ENCODE data around the gene TMC2. TPM values are rescaled to one million over a fixed set of nuclear protein-coding genes. Genes with fewer than 3 reads are reported as not detected.

The TMC2 gene
- total RNA-seq, 6 donors from 2014 or later = 0.22 to 0.57 (median 0.41) TPM; not detected in 2

- WGBS, 2 donors = 69 to 77% methylated on average over 9 of the region's 9 CpGs
- Histone ChIP-seq H3K27me3 (no peaks in the 10 kb centered on the region), H3K27ac (no peak overlapping the region), H3K4me3 (no peak overlapping the region), H3K9me3 (peaks cover 9 to 17% (median 11%) of the 10 kb centered on the region in 4 donors), H3K36me3 (no peaks in the 10 kb centered on the region), H3K4me1 (no peaks in the 10 kb centered on the region)
- DNase-seq (no peak), ATAC-seq (ENCODE audit: low FRiP score in 2 of 2) (no peak)
- TF ChIP-seq POLR2A (IDR thresholded peaks at IDR 0.05) (no peak), CTCF (IDR thresholded peaks at IDR 0.05) (no peak), EP300 (IDR thresholded peaks at IDR 0.05) (no peak), POLR2AphosphoS5 (IDR thresholded peaks at IDR 0.05) (no peak)
Measured at GRCh38 chr20:2602046-2602735, 65.8 kb downstream of the TMC2 start.

- H3K27ac ChIP-seq = no peak overlapping the region
Measured at GRCh38 chr20:2602746-2603145, 66.4 kb downstream of the TMC2 start.

GRCh38 chr20:2603816-2604505 is 67.6 kb downstream of the TMC2 start:
- H3K27ac ChIP-seq = no peak overlapping the region
- H3K4me3 ChIP-seq = no peak overlapping the region
- ATAC-seq (ENCODE audit: low FRiP score in 2 of 2) (no peak), DNase-seq (no peak)
- TF ChIP-seq POLR2AphosphoS5 (IDR thresholded peaks at IDR 0.05) (no peak), EP300 (IDR thresholded peaks at IDR 0.05) (no peak), POLR2A (IDR thresholded peaks at IDR 0.05) (no peak), CTCF (IDR thresholded peaks at IDR 0.05) (no peak)
- no peaks in the 10 kb centered on the region for H3K4me1 ChIP-seq
- peaks cover 9 to 23% (median 13%) of the 10 kb centered on the region in 4 donors for H3K9me3 ChIP-seq
- no peaks in the 10 kb centered on the region for H3K36me3 ChIP-seq
- H3K27me3 ChIP-seq = no peaks in the 10 kb centered on the region
- 72 to 74% methylated on average over 7 of the region's 7 CpGs for WGBS, 2 donors

More at GRCh38 chr20:2602746-2603145, 66.4 kb downstream of the TMC2 start:
- ATAC-seq (ENCODE audit: low FRiP score in 2 of 2) = no peak
- no peak for TF ChIP-seq POLR2A (IDR thresholded peaks at IDR 0.05)
- no peaks in the 10 kb centered on the region for H3K4me1 ChIP-seq
- DNase-seq = no peak
- peaks cover 9 to 23% (median 13%) of the 10 kb centered on the region in 4 donors for H3K9me3 ChIP-seq
- H3K27me3 ChIP-seq = no peaks in the 10 kb centered on the region
- no peaks in the 10 kb centered on the region for H3K36me3 ChIP-seq
- H3K4me3 ChIP-seq = no peak overlapping the region
- 79 to 86% methylated on average over 4 of the region's 4 CpGs for WGBS, 2 donors

GRCh38 chr20:2604506-2604835 is 68.1 kb downstream of the TMC2 start:
- DNase-seq (no peak), ATAC-seq (ENCODE audit: low FRiP score in 2 of 2) (no peak)
- TF ChIP-seq POLR2A (IDR thresholded peaks at IDR 0.05) (no peak), EP300 (IDR thresholded peaks at IDR 0.05) (no peak), CTCF (IDR thresholded peaks at IDR 0.05) (no peak), POLR2AphosphoS5 (IDR thresholded peaks at IDR 0.05) (no peak)
- Histone ChIP-seq H3K4me1 (no peaks in the 10 kb centered on the region), H3K9me3 (peaks cover 9 to 23% (median 13%) of the 10 kb centered on the region in 4 donors), H3K27me3 (no peaks in the 10 kb centered on the region), H3K4me3 (no peak overlapping the region), H3K36me3 (no peaks in the 10 kb centered on the region), H3K27ac (no peak overlapping the region)
- 57 to 66% methylated on average over 3 of the region's 3 CpGs for WGBS, 2 donors

GRCh38 chr20:2606507-2607006 is 70.2 kb downstream of the TMC2 start:
- ATAC-seq (ENCODE audit: low FRiP score in 2 of 2) = no peak
- Histone ChIP-seq H3K4me3 (no peak overlapping the region), H3K27me3 (no peaks in the 10 kb centered on the region), H3K4me1 (no peaks in the 10 kb centered on the region), H3K36me3 (no peaks in the 10 kb centered on the region), H3K9me3 (peaks cover 9 to 23% (median 13%) of the 10 kb centered on the region in 4 donors), H3K27ac (no peak overlapping the region)
- DNase-seq = no peak
- WGBS, 2 donors = 83 to 96% methylated on average over 1 of the region's 1 CpG
- TF ChIP-seq POLR2AphosphoS5 (IDR thresholded peaks at IDR 0.05) (no peak), EP300 (IDR thresholded peaks at IDR 0.05) (no peak), POLR2A (IDR thresholded peaks at IDR 0.05) (no peak), CTCF (IDR thresholded peaks at IDR 0.05) (no peak)

Measured in upper lobe of left lung (tissue), 6 donors.